NCI-H1105 (cell line): Measurements from ENCODE around the gene MIER1.

ENCODE experiments used
- DNase-seq: peaks from one replicate; lab custom pipeline; 2025; lab: John Stamatoyannopoulos, UW

Gene MIER1

DNA sequence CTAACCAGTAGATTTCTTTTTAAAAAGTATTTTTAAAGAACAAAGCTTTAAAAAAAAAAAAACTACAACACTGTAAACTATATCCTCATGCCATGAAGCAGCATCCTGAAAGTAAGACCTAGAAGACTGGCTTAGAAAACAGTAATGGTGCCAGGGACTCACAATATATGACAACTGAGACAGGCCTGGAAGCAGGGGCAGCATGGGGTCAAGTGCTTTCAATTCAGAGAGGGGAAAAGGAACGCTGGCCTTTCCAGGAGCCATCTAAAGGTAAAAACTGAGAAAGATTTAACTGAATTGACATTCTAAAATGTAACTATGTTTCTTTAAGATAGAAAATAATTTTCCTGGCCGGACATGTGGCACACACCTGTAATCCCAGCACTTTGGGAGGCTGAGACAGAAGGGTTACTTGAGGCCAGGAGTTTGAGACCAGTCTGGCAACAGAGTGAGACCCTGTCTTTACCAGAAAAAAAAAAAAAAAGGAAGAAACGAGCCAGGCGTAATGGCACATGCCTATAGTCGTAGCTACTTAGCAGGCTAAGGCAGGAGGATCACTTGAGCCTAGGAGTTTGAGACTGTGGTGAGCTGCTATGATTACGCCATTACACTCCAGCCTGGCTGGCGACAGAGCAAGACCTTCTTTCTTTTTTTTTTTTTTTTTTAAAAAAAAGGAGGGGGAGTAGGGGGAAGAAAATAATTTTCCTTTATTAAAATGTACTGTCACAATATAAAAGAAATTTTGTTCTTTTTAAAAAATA is 75.0 kb downstream of the MIER1 start:
- DNase-seq, result no peak

DNA sequence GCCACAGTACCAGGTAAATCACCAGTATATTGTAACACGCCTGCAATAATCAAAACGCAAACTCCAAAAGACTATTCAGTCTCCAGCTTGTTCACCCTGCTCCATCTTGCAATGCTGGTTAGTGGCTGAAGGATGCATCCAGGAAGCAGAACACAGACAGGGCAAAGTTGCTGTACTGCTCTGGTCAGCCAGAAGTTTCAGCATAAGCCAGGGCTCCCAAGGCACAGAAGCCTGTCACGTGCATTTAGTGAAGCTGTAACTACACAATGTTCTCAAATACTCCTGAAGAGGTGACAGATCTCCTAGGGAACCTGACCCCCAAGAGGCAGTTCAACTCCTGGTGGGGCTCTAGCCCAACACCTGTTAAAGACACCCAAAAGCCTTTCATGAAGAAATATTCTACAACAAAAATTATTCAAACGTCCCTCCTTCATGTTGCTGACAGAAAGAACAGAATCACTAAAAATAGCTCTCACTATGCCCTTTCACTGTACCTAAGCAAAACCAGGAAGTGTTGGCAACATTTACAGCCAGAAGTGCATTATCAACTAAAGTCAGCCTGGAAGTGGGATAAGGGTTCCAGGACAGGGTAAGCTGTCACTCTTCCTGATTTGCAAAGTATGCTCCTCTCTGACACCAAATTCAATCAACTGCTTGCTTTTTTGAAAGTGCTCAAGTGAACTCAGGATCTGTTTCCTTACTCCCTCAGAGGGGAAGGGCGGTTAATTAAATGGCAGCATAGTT is 77.1 kb downstream of the MIER1 start:
- no peak for DNase-seq

DNA sequence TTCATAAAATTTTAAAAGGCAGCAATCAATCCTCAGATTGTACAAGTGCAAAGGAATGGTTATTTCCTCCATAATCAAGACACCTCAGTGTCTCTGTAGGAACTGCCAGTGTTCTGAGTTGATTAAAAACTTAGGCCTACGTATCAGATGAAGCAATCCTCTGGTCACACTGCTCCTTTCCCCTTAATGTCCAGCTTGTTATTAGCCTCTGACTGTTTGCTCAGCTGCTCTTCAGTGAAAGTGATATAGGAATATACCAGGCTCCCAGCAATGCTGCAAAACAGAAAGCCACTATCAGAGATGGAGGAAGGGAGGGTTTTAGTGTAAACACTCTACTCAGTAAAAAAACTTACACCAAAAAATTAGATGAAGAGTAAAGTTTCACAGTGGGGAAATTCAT is 79.4 kb downstream of the MIER1 start:
- DNase-seq, result no peak

DNA sequence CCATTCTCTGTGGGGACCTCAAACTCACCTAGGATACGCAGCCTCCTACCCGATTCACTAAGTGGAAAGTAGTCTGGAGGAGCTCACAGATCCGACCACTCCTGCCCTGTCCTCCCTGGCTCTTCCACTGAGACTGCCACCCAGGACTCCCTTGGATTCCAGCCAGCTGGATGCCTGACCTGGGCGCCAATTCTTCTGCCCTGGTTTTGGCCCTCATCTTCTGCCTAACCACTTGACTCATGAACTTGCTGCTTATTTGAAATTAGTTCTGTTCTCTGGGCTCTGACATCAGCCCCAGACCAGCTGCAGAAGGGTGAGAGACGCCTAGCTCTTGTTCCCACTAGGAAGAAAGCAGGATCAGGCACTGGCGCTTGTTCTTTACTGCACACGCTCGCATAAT is 80.3 kb downstream of the MIER1 start:
- no peak for DNase-seq

DNA sequence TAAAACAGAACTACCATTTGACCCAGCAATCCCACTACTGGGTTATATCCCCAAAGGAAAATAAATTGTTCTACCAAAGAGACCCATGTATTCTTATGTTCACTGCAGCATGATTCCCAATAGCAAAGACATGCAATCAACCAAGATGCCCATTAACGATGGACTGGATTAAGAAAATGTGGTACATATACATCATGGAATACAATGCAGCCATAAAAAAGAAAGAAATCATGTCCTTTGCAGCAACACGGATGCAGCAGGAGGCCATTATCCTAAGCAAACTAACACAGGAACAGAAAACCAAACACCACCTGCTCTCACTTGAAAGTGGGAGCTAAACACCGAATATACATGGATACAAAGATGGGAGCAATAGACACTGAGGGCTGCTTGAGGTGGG is 85.0 kb downstream of the MIER1 start:
- DNase-seq, result no peak

DNA sequence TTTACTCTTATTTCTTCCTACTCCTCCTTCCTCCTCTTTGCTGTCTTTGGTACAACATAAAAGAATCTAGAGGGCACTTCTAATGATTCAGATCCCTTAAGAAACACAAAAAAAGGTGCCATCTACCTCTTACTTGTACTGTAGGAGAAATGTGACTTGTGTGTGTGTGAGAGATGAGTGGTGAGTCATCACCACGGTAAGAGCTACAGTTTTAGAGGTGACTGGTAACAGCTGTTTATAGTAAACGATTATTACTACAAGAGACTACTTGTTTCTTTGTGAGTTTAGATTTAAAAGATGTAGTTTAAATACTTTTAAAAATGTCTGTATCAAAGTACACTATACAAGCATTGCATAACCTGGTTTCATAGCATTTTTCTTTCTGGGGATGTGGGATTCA is 88.8 kb downstream of the MIER1 start:
- no peak for DNase-seq

DNA sequence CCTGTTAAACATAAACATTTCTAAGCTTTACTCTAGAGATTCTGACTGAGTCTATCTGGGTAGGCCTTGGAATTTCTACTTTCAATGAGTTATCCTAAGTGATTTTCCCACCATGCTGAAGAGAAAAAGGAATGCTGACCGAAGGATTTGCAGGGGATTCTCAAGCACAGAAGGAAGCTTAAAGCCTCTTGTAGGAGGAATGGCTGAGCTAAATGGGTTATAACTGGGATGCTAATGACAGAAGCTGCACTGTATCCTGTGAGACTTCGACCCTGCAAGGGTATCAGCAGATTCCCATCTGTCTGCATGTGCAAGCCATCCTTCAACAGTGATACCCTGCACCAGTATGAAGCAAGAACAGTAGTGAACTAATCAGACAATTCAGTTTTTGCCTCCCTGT is 93.8 kb downstream of the MIER1 start:
- no peak for DNase-seq

DNA sequence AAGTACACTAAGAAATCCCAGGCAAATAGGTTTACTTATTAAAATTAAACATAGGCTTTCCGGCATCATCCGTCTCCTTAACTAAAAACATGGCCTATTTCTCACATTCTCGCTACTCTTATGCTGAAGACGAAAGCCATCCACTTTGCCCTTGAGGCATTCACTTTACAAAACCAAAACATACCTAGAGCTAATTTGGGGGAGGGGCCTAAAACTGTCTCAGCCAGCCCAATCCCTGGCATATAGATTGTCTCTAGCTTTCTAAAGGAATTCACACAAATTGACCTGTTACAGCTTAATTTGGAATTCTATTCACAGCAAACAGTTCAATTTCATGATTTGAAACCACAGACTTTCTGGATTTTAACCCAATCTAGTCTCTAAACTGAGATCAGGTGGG is 94.3 kb downstream of the MIER1 start:
- DNase-seq, result no peak

DNA sequence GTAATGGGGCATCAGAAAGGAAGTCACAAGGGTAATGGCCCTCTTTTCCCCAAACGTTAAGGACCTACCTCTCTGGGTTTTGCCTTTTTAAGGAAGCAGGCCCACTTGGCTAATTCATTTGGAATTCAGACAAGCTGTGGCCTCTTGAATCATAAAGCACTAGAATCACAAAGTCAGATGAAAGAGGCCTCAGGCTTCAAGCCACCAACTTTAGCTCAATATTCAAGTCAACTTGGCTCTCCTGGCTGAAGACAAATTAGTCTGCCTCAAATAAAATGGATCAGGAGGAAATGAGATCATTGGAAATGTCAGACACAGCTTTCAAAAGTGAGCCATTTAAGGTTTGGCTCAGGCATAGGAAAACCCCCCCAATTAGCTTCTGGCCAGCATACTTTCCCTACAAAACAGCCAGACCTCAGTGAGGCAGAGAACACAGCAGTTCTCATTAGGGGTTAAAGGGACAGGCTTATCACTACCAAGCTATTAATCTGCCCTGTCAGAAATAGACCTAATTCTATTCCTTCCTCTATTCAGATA is 94.9 kb downstream of the MIER1 start:
- no peak for DNase-seq

DNA sequence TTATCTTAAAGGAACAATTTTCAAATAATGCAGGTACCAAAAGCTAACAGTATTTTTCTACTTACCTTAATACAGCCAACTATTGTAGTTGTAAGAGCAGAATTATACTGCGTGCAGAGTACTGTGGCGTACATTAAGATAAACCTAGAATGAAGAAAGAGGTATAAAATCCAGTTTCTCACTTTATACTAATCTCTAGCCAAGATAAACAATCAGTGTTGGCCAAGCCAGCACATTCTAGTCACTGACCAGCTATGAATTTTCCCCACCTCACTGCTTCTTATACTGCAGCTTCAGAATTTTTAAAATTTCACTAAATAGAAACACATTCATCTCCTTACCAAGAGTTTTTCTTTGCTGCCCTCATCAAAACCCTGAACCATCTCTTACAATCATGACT is 95.5 kb downstream of the MIER1 start:
- no peak for DNase-seq

DNA sequence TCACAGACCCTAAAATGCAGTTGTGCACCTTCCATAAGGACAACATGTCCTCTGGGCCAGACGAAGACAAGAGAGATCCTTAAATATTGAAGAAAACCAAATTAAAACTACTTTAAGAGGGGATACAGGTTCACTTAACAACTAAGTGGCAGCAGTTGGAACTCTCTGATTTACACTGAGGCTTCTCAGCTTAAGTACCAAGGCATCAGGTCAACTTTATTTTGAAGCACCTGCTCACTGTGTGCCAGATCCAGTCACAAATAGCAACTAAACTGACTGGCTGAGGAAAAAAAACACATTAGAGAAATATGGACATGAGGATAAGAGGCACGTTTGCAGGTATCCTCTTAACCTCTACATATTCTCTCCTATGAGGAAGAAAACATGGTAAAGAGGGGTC is 96.0 kb downstream of the MIER1 start:
- DNase-seq, result no peak

DNA sequence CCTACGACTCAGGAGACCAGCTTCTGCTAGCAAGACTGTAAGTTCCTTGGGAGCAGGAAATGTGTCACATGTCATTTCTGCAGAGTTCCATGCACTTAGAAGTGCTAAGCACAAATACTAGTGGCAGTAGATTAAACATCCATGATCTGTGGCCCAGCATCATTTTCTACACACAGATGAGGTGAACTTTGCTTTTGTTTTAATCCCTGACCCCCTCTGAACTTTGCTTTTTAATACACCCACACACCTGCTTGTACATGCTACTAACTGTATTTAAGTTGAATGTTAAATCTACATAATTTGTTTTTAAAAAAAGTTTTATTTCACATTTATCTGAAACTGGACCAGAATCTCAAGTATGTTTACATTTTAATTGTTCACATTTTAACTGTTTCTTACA is 104.7 kb downstream of the MIER1 start:
- no peak for DNase-seq

DNA sequence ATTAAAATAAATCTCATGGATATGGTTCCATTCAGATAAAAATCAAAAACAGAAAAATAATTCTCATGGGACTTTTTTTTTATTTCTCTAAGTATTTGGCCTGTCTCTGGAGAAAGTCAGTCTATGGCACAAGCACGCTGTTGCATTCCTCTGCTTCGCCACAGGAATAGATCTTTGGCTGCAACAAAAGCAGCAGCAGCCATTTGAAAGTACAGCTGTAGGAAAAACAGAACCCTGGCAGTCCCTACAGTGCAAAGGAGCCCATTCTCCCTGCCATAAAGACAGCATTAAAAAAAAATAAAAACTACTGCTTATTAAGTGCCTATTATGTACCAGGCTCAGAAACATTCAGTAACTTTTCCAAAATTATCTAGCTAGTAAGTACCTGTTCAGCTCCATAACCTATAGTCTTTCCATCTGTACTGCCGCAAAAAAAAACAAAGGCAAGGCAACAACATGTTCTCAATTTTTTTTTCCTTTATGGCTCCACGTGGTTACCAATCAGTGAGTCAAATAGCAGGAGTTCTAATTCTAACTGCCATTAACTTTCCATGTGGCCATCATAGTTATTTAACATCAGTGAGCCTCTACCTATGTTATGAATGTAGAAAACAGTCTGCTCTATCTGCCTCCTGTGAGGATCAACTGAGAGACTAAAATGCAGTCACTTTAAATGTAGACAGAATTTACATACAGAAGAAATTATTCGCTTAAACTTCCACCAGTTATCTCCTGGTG is 106.5 kb downstream of the MIER1 start:
- no peak for DNase-seq

DNA sequence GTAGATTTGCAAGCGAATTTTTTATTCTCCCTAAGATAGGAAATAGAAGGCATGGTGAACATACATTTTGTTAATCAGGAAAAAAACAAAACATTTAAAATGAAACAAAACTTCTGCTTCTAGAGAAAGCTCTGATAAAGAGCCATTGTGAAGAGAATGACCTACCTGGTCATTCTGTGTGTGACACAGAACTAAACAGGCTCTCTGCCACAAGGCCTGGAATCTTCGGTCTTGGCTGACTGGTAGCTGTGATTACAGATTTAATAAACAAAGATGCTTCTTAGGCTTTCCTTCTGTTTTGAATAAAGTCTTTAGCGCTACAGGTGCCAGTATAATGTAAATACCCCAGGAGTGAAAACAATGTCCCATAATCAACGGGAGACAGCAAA is 107.1 kb downstream of the MIER1 start:
- DNase-seq, result no peak
